Measurements from ENCODE around the gene CD3D. TPM values are rescaled to one million over a fixed set of nuclear protein-coding genes. Genes with fewer than 3 reads are reported as not detected.

Gene CD3D
- total and polyA plus RNA-seq, 2 of the 4 experiments (the other 2 are of a cell fraction), result not detected

DNA sequence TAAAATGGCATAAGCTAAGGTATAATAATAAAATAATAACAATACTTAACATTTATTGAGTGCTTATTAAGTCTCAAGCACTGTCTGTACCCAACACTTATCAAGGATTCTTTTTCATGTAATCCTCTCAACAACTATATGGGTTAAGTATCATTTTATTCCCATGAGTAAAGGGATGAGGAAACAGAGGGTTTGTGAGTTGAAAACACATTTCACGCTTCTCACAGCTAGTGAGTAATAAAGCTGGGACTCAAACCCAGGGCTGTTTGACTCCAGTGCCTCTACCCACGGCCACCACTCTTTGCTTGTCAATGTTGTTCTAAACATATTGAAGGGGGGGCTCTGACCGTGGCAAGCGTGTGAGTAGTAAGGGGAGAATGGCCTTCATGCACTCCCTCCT is 29.3 kb downstream of the CD3D start:
- no CpG with 5 or more reads among the region's 4 CpGs for WGBS, 2 experiments (ENCODE audit: extremely low coverage in 2 of 2, insufficient read length in 1 of 2)

More for the DNA sequence above, 29.3 kb downstream of the CD3D start:
- no peak overlapping the region for H3K18ac ChIP-seq (ENCODE audit: low read depth, low read length)
- no peak for TF ChIP-seq CEBPB (IDR thresholded peaks at IDR 0.05; ENCODE audit: low read depth, low read length)
- no peak for TF ChIP-seq FOS (IDR thresholded peaks at IDR 0.05; ENCODE audit: low read depth, low read length)
- TF ChIP-seq, protein P1, sequence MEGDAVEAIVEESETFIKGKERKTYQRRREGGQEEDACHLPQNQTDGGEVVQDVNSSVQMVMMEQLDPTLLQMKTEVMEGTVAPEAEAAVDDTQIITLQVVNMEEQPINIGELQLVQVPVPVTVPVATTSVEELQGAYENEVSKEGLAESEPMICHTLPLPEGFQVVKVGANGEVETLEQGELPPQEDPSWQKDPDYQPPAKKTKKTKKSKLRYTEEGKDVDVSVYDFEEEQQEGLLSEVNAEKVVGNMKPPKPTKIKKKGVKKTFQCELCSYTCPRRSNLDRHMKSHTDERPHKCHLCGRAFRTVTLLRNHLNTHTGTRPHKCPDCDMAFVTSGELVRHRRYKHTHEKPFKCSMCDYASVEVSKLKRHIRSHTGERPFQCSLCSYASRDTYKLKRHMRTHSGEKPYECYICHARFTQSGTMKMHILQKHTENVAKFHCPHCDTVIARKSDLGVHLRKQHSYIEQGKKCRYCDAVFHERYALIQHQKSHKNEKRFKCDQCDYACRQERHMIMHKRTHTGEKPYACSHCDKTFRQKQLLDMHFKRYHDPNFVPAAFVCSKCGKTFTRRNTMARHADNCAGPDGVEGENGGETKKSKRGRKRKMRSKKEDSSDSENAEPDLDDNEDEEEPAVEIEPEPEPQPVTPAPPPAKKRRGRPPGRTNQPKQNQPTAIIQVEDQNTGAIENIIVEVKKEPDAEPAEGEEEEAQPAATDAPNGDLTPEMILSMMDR (conservative IDR thresholded peaks at IDR 0.05; ENCODE audit: low read depth, low read length), result no peak
- TF ChIP-seq RCOR1 (IDR thresholded peaks at IDR 0.05; ENCODE audit: insufficient replicate concordance, low read length), result no peak
- no peak for TF ChIP-seq POLR2A (IDR thresholded peaks at IDR 0.05; ENCODE audit: low read depth, low read length)
- TF ChIP-seq MAZ (IDR thresholded peaks at IDR 0.05; ENCODE audit: borderline replicate concordance, low read depth, low read length), result no peak
- no peak for TF ChIP-seq BHLHE40 (IDR thresholded peaks at IDR 0.05; ENCODE audit: low read depth, low read length)
- TF ChIP-seq, protein P2, sequence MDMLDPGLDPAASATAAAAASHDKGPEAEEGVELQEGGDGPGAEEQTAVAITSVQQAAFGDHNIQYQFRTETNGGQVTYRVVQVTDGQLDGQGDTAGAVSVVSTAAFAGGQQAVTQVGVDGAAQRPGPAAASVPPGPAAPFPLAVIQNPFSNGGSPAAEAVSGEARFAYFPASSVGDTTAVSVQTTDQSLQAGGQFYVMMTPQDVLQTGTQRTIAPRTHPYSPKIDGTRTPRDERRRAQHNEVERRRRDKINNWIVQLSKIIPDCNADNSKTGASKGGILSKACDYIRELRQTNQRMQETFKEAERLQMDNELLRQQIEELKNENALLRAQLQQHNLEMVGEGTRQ (IDR thresholded peaks at IDR 0.05; ENCODE audit: low read depth, low read length), result no peak
- no peak for TF ChIP-seq CHD1 (IDR thresholded peaks at IDR 0.05; ENCODE audit: low read depth, low read length)
- no peak for TF ChIP-seq RFX5 (IDR thresholded peaks at IDR 0.05; ENCODE audit: low read depth, low read length)
- no peak for TF ChIP-seq SMC3 (IDR thresholded peaks at IDR 0.05; ENCODE audit: low read depth, low read length)
- TF ChIP-seq, protein P3, sequence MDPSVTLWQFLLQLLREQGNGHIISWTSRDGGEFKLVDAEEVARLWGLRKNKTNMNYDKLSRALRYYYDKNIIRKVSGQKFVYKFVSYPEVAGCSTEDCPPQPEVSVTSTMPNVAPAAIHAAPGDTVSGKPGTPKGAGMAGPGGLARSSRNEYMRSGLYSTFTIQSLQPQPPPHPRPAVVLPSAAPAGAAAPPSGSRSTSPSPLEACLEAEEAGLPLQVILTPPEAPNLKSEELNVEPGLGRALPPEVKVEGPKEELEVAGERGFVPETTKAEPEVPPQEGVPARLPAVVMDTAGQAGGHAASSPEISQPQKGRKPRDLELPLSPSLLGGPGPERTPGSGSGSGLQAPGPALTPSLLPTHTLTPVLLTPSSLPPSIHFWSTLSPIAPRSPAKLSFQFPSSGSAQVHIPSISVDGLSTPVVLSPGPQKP (IDR thresholded peaks at IDR 0.05; ENCODE audit: borderline replicate concordance, low read depth, low read length), result no peak
- no peak for TF ChIP-seq MAFK (IDR thresholded peaks at IDR 0.05; ENCODE audit: low read depth, low read length)
- no peak for TF ChIP-seq NFE2L2 (IDR thresholded peaks at IDR 0.05; ENCODE audit: low read depth, low read length)
- no peak for TF ChIP-seq RAD21 (IDR thresholded peaks at IDR 0.05; ENCODE audit: low read length)
- TF ChIP-seq MXI1 (IDR thresholded peaks at IDR 0.05; ENCODE audit: borderline replicate concordance, low read depth, low read length), result no peak
- H3K14ac ChIP-seq (replicated peaks; ENCODE audit: low read depth, low read length), result no peak overlapping the region
- H4K5ac ChIP-seq (ENCODE audit: low read depth, low read length), result no peak overlapping the region
- no peak overlapping the region for H2BK20ac ChIP-seq (ENCODE audit: low read depth, low read length)
- no peak overlapping the region for H3K27ac ChIP-seq (ENCODE audit: insufficient read depth, low read length)
- H2AK5ac ChIP-seq (ENCODE audit: low read depth, low read length), result no peak overlapping the region
- H3K9me1 ChIP-seq (ENCODE audit: insufficient read depth, low read length), result no peaks in the 10 kb centered on the region
- H3K23ac ChIP-seq (ENCODE audit: low read depth, low read length), result no peak overlapping the region
- no peak overlapping the region for H3K4ac ChIP-seq (ENCODE audit: low read depth, low read length)
- no TSS peak for BruUV-seq (replicated peaks)
- no peak overlapping the region for H2BK5ac ChIP-seq (ENCODE audit: low read depth, low read length, poor library complexity, severe bottlenecking)
- no peak overlapping the region for H2AFZ ChIP-seq (replicated peaks; ENCODE audit: low read length, poor library complexity)
- in situ Hi-C loops (cut with MboI; ENCODE audit: low sequenced_read_pairs) (no loop called here), intact Hi-C loops (cut with micrococcal nuclease) (no loop called here), dilution Hi-C loops (cut with HindIII; ENCODE audit: low sequenced_read_pairs, unreplicated experiment) (no loop called here)
- H3K4me1 ChIP-seq (ENCODE audit: control insufficient read depth, insufficient read depth, low read length), result no peaks in the 10 kb centered on the region
- no peak overlapping the region for H2BK15ac ChIP-seq (ENCODE audit: low read depth, low read length)
- no peak overlapping the region for H3K9ac ChIP-seq (ENCODE audit: low read depth, low read length)
- CTCF ChIA-PET, result no interaction called here
- H3K9me3 ChIP-seq (ENCODE audit: control insufficient read depth, insufficient read depth, low read length), result no peaks in the 10 kb centered on the region
- no peak overlapping the region for H3K56ac ChIP-seq (ENCODE audit: extremely low read depth, insufficient read depth, low read length)
- H3K79me1 ChIP-seq (ENCODE audit: low read depth in 1 of 2, low read length in 2 of 2), result no peaks in the 10 kb centered on the region
- H4K20me1 ChIP-seq (ENCODE audit: insufficient read depth, low read length), result no peaks in the 10 kb centered on the region
- no peak for DNase-seq
- no peak overlapping the region for H4K8ac ChIP-seq (ENCODE audit: low read depth in 2 of 2, low read length in 2 of 2)
- H2AK9ac ChIP-seq (replicated peaks; ENCODE audit: low read depth, low read length, poor library complexity), result no peak overlapping the region
- no peak overlapping the region for H3K4me3 ChIP-seq (ENCODE audit: insufficient read depth, low read depth, low read length)
- POLR2A ChIA-PET (ENCODE audit: unreplicated experiment), result no interaction called here
- H3K4me2 ChIP-seq (ENCODE audit: low read depth, low read length), result no peak overlapping the region
- H3K27me3 ChIP-seq (ENCODE audit: control insufficient read depth, insufficient read depth, low read length), result peaks cover 16% of the 10 kb centered on the region; the same call in 1 of the 2 replicates
- ATAC-seq (ENCODE audit: low read depth), result no peak
- no peak overlapping the region for H4K91ac ChIP-seq (ENCODE audit: insufficient read depth, low read depth, low read length)
- no peaks in the 10 kb centered on the region for H3K36me3 ChIP-seq (ENCODE audit: control insufficient read depth, insufficient read depth, low read length)
- no peak overlapping the region for H2BK120ac ChIP-seq (ENCODE audit: low read depth, low read length)
